Neuronal stem cell (in vitro differentiated cells): ENCODE results near the gene RHBDF1. TPM values are rescaled to one million over a fixed set of nuclear protein-coding genes. Genes with fewer than 3 reads are reported as not detected.

Experiments used
- DNase-seq: peaks from one replicate; pipeline ENCODE4 v3.0.0-alpha.2; 2013; ENCODE audit warnings: low spot score
- H2AFZ ChIP-seq: one replicate; pipeline ENCODE4 v1.6.1; 2013; ENCODE audit warnings: mild to moderate bottlenecking, low read length, inconsistent platforms
- H2AK5ac ChIP-seq: 2 replicates; pipeline ENCODE4 v1.6.1; 2013; ENCODE audit warnings: low read depth, mild to moderate bottlenecking, inconsistent platforms, low read length, moderate library complexity, mixed read lengths
- H2BK120ac ChIP-seq: 2 replicates; pipeline ENCODE4 v1.6.1; 2013; ENCODE audit warnings: low read depth, mild to moderate bottlenecking, inconsistent platforms, low read length, moderate library complexity, mixed read lengths
- H2BK12ac ChIP-seq: one replicate; pipeline ENCODE4 v1.6.1; 2013; ENCODE audit warnings: low read length, inconsistent platforms
- H2BK15ac ChIP-seq: 2 replicates; pipeline ENCODE4 v1.6.1; 2013; ENCODE audit warnings: mild to moderate bottlenecking, low read length, inconsistent platforms, mixed read lengths
- H2BK5ac ChIP-seq: one replicate; pipeline ENCODE4 v1.6.1; 2013; ENCODE audit warnings: inconsistent platforms, mild to moderate bottlenecking, low read length, moderate library complexity
- H3K14ac ChIP-seq: one replicate; pipeline ENCODE4 v1.6.1; 2013; ENCODE audit warnings: low read length, inconsistent platforms
- H3K18ac ChIP-seq: 2 replicates; pipeline ENCODE4 v1.6.1; 2013; ENCODE audit warnings: low read length, inconsistent platforms
- H3K23ac ChIP-seq: 2 replicates; pipeline ENCODE4 v1.6.1; 2013; ENCODE audit warnings: low read depth, mild to moderate bottlenecking, mixed read lengths, low read length, inconsistent platforms; ENCODE audit not compliant: poor library complexity
- H3K27ac ChIP-seq: replicated peaks from 3 replicates; pipeline ENCODE4 v1.5.1; 2013; ENCODE audit warnings: low read length, inconsistent platforms
- H3K27me3 ChIP-seq, 3 experiments: 2 replicates each; pipeline ENCODE4 v1.6.1; 2013; ENCODE audit warnings: low read length in 3 of 3, mild to moderate bottlenecking in 2 of 3, inconsistent platforms in 1 of 3, low read depth in 1 of 3, mixed read lengths in 1 of 3, moderate library complexity in 1 of 3; ENCODE audit not compliant: control insufficient read depth in 3 of 3, insufficient read depth in 3 of 3
- H3K36me3 ChIP-seq, 2 donors: replicated peaks in 1 of 2; 2 replicates each; pipeline ENCODE4 v1.6.1; 2013; ENCODE audit warnings: low read length in 2 of 2; ENCODE audit not compliant: control insufficient read depth in 2 of 2, insufficient read depth in 2 of 2
- H3K4ac ChIP-seq: 2 replicates; pipeline ENCODE4 v1.6.1; 2013; ENCODE audit warnings: inconsistent platforms, mild to moderate bottlenecking, low read length, moderate library complexity
- H3K4me1 ChIP-seq, 2 donors: 1 replicate in 1 of 2; 2 replicates in 1 of 2; pipeline ENCODE4 v1.6.1; 2013; ENCODE audit warnings: low read length in 2 of 2, low read depth in 1 of 2; ENCODE audit not compliant: control insufficient read depth in 2 of 2, insufficient read depth in 1 of 2
- H3K4me2 ChIP-seq: one replicate; pipeline ENCODE4 v1.6.1; 2013; ENCODE audit warnings: mild to moderate bottlenecking, low read length, inconsistent platforms; ENCODE audit not compliant: insufficient read depth, poor library complexity, severe bottlenecking
- H3K4me3 ChIP-seq, 2 donors: 2 replicates each; pipeline ENCODE4 v1.5.1; 2013; ENCODE audit warnings: low read length in 2 of 2, mild to moderate bottlenecking in 2 of 2, inconsistent platforms in 1 of 2, moderate library complexity in 1 of 2
- H3K79me1 ChIP-seq: one replicate; pipeline ENCODE4 v1.6.1; 2013; ENCODE audit warnings: low read depth, mild to moderate bottlenecking, inconsistent platforms, low read length, moderate library complexity
- H3K9ac ChIP-seq: one replicate; pipeline ENCODE4 v1.6.1; 2013; ENCODE audit warnings: mild to moderate bottlenecking, low read depth, low read length, inconsistent platforms; ENCODE audit not compliant: poor library complexity
- H3K9me3 ChIP-seq, 2 donors: replicated peaks in 1 of 2; 2 replicates each; pipeline versions ENCODE3 to v1.6.1; 2013; ENCODE audit warnings: low read length in 2 of 2, mild to moderate bottlenecking in 2 of 2, inconsistent platforms in 1 of 2, low read depth in 1 of 2, mixed read lengths in 1 of 2, moderate library complexity in 1 of 2; ENCODE audit not compliant: control insufficient read depth in 2 of 2, insufficient read depth in 1 of 2
- H4K8ac ChIP-seq: one replicate; pipeline ENCODE4 v1.6.1; 2013; ENCODE audit warnings: low read depth, mild to moderate bottlenecking, inconsistent platforms, low read length, moderate library complexity
- H4K91ac ChIP-seq: one replicate; pipeline ENCODE4 v1.6.1; 2013; ENCODE audit warnings: low read length, low read depth, mild to moderate bottlenecking, inconsistent platforms; ENCODE audit not compliant: poor library complexity
- WGBS, 2 donors: extraction: QIAGEN DNeasy Blood & Tissue Kit; methylation state at CpG; one replicate each; pipeline ENCODE4 v1.1.7; 2013; ENCODE audit warnings: missing lambda C conversion rate in 2 of 2, mixed read lengths in 1 of 2; ENCODE audit not compliant: insufficient read length in 2 of 2, insufficient replicate concordance in 1 of 2; ENCODE audit errors: extremely low coverage in 2 of 2; 5-methylcytosine and 5-hydroxymethylcytosine counted together
- small RNA-seq: library from polyadenylated mRNA; stranded (forward); fragments of <200 nt; extraction: miRNeasy Mini kit (QIAGEN cat#:217004); gene quantifications from one replicate; pipeline ENCODE3, GENCODE V24; 2013; ENCODE audit not compliant: insufficient read depth

Gene RHBDF1

DNA sequence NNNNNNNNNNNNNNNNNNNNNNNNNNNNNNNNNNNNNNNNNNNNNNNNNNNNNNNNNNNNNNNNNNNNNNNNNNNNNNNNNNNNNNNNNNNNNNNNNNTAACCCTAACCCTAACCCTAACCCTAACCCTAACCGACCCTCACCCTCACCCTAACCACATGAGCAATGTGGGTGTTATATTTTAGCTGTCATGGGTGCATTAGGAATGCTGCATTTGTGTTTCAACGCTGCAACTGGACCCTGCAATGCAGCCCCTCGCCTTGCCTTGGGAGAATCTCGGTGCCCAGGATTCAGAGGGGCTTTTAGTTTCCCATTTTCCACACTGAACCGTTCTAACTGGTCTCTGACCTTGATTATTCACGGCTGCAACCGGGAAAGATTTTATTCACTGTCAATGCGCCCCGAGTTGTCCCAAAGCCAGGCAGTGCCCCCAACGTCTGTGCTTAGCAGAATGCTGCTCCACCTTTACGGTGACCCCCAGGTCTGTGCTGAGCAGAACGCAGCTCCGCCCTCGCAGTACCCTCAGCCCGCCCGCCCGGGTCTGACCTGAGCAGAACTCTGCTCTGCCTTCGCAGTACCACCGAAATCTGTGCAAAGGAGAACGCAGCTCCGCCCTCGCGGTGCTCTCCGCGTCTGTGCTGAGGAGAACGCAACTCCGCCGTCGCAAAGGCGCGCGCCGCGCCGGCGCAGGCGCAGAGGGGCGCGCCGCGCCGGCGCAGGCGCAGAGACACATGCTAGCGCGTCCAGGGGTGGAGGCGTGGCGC, 62.3 kb downstream of the RHBDF1 start:
- H3K4me3 ChIP-seq = peak overlapping the region in 1 of 2 donors; percentile 43
- no peak overlapping the region for H2BK120ac ChIP-seq
- H3K27me3 ChIP-seq = no peaks in the 10 kb centered on the region
- H3K4ac ChIP-seq = no peak overlapping the region
- H2AK5ac ChIP-seq = no peak overlapping the region
- no peaks in the 10 kb centered on the region for H3K79me1 ChIP-seq
- no peak overlapping the region for H2BK15ac ChIP-seq
- no peaks in the 10 kb centered on the region for H3K4me1 ChIP-seq
- H3K27ac ChIP-seq = no peak overlapping the region
- peak overlapping the region; percentile 21 for H3K9ac ChIP-seq
- H4K91ac ChIP-seq = no peak overlapping the region
- WGBS, 2 donors = no CpG with 5 or more reads among the region's 48 CpGs
- H3K23ac ChIP-seq = no peak overlapping the region
- no peak for DNase-seq
- H3K18ac ChIP-seq = no peak overlapping the region
- H3K9me3 ChIP-seq = no peaks in the 10 kb centered on the region
- H3K14ac ChIP-seq = no peak overlapping the region
- no peak overlapping the region for H4K8ac ChIP-seq
- no peak overlapping the region for H2BK12ac ChIP-seq
- H2BK5ac ChIP-seq = no peak overlapping the region
- H2AFZ ChIP-seq = no peak overlapping the region
- no peak overlapping the region for H3K4me2 ChIP-seq
- H3K36me3 ChIP-seq = no peaks in the 10 kb centered on the region

Small RNAs within 50 kb of the gene (small RNA-seq; reads per million reads assigned to genes)
- not detected for gene MIR6859-4
- gene Z69720.2 = not detected
